Left ventricle myocardium inferior (tissue), 1 donor: ENCODE results near the gene MIA. TPM values are rescaled to one million over a fixed set of nuclear protein-coding genes. Genes with fewer than 3 reads are reported as not detected.
A peak's percentile ranks its signal among the peaks of the same experiment; 100 is the strongest.
"Not testable (repeated sequence)": the region's sequence is repeated elsewhere in the genome, so short reads cannot be mapped to it uniquely, and the experiment has no call there.

Experiments used
- DNase-seq: peaks from one replicate; pipeline ENCODE4 v3.0.0-alpha.2; 2020
- H3K27ac ChIP-seq: fragments of 200-600 bp; replicated peaks from 2 replicates; pipeline ENCODE4 v1.8.0; 2021
- H3K27me3 ChIP-seq: fragments of 200-600 bp; 2 replicates; pipeline ENCODE4 v1.8.0; 2021; ENCODE audit warnings: low read depth
- H3K36me3 ChIP-seq: fragments of 200-600 bp; 2 replicates; pipeline ENCODE4 v1.8.0; 2021
- H3K4me1 ChIP-seq: fragments of 200-600 bp; 2 replicates; pipeline ENCODE4 v1.8.0; 2021
- H3K4me3 ChIP-seq: fragments of 200-600 bp; 2 replicates; pipeline ENCODE4 v1.8.0; 2021; ENCODE audit warnings: mild to moderate bottlenecking, moderate library complexity
- H3K9me3 ChIP-seq: fragments of 200-600 bp; replicated peaks from 2 replicates; pipeline ENCODE4 v1.8.0; 2021
- CTCF ChIP-seq: fragments of 200-600 bp; IDR thresholded peaks from 2 replicates; pipeline ENCODE4 v1.8.0; 2021; ENCODE audit warnings: antibody characterized with exemption, mild to moderate bottlenecking, borderline replicate concordance
- intact Hi-C: fragments of 100-400 bp; cut with micrococcal nuclease; formaldehyde crosslinking; loops from one replicate; pipeline ENCODE4 v1.11.0; 2022
- total RNA-seq: library from RNA; stranded (reverse); fragmentation: NEBNext Ultra II Directional; extraction: Animal tissue kit (Norgen Biotek cat#: 25700); gene quantifications from one replicate; pipeline ENCODE4 v1.2.1, GENCODE V29; 2021
- donor health status: DM: no; HTN: yes; CAD: no; lungs with severe emphysema.

The MIA gene
- total RNA-seq, 1 donor from 2014 or later: not detected

- intact Hi-C loops: no loop called here
- Histone ChIP-seq H3K9me3 (no peaks in the 10 kb centered on the region), H3K36me3 (no peaks in the 10 kb centered on the region), H3K4me3 (peak overlapping the region; percentile 79), H3K27me3 (no peaks in the 10 kb centered on the region), H3K4me1 (peaks cover 19% of the 10 kb centered on the region), H3K27ac (peak overlapping the region; percentile 95)
- no peak for TF ChIP-seq CTCF
- no peak for DNase-seq
These were observed 3.5 kb downstream of the MIA start for GRCh38 chr19:40778706-40779284.

- H3K27ac ChIP-seq: no peak overlapping the region
- H3K4me1 ChIP-seq: peaks cover 19% of the 10 kb centered on the region
- no peak for TF ChIP-seq CTCF
- DNase-seq: no peak
- no peaks in the 10 kb centered on the region for H3K27me3 ChIP-seq
- no peak overlapping the region for H3K4me3 ChIP-seq
- intact Hi-C loops: no loop called here
- H3K9me3 ChIP-seq: no peaks in the 10 kb centered on the region
- H3K36me3 ChIP-seq: no peaks in the 10 kb centered on the region
These were observed 5.3 kb downstream of the MIA start for GRCh38 chr19:40780582-40780981.

- no peak for TF ChIP-seq CTCF
- intact Hi-C loops: no loop called here
- no peak overlapping the region for H3K4me3 ChIP-seq
- no peaks in the 10 kb centered on the region for H3K27me3 ChIP-seq
- H3K9me3 ChIP-seq: no peaks in the 10 kb centered on the region
- H3K4me1 ChIP-seq: peaks cover 19% of the 10 kb centered on the region
- no peaks in the 10 kb centered on the region for H3K36me3 ChIP-seq
- H3K27ac ChIP-seq: no peak overlapping the region
- no peak for DNase-seq
These were observed 5.8 kb downstream of the MIA start for GRCh38 chr19:40781140-40781539.

- Histone ChIP-seq H3K36me3 (peaks cover 7% of the 10 kb centered on the region), H3K9me3 (no peaks in the 10 kb centered on the region), H3K4me3 (no peak overlapping the region), H3K27ac (no peak overlapping the region), H3K4me1 (peaks cover 6% of the 10 kb centered on the region), H3K27me3 (no peaks in the 10 kb centered on the region)
- no peak for TF ChIP-seq CTCF
- no peak for DNase-seq
- intact Hi-C loops: no loop called here
These were observed 8.4 kb downstream of the MIA start for GRCh38 chr19:40783711-40784110.

GRCh38 chr19:40784146-40784545 lies 8.8 kb downstream of the MIA start:
- H3K4me1 ChIP-seq, H3K27me3 ChIP-seq, DNase-seq, H3K4me3 ChIP-seq, H3K36me3 ChIP-seq, intact Hi-C loops, H3K9me3 ChIP-seq, H3K27ac ChIP-seq: not testable (repeated sequence)

- Histone ChIP-seq H3K9me3 (no peaks in the 10 kb centered on the region), H3K4me1 (no peaks in the 10 kb centered on the region), H3K27me3 (no peaks in the 10 kb centered on the region), H3K27ac (no peak overlapping the region), H3K4me3 (no peak overlapping the region), H3K36me3 (peaks cover 14% of the 10 kb centered on the region)
- TF ChIP-seq CTCF: no peak
- DNase-seq: no peak
- intact Hi-C loops: no loop called here
These were observed 10.2 kb downstream of the MIA start for GRCh38 chr19:40785526-40785925.
